H9 (cell line): Measurements from ENCODE around the gene SLC35B4. TPM values are rescaled to one million over a fixed set of nuclear protein-coding genes. Genes with fewer than 3 reads are reported as not detected.

ENCODE experiments used
- DNase-seq: peaks from one replicate; pipeline ENCODE4 v3.0.0-alpha.2; 2017
- H2AFZ ChIP-seq: one replicate; pipeline ENCODE4 v1.6.1; 2013; ENCODE audit warnings: mild to moderate bottlenecking, low read length, control low read depth, moderate library complexity
- H2AK5ac ChIP-seq: 2 replicates; pipeline ENCODE4 v1.6.1; 2013; ENCODE audit warnings: low read length, control low read depth, mixed read lengths; ENCODE audit not compliant: insufficient read length
- H2BK120ac ChIP-seq: one replicate; pipeline ENCODE4 v1.6.1; 2013; ENCODE audit warnings: low read depth, mild to moderate bottlenecking, low read length, control low read depth, inconsistent platforms; ENCODE audit not compliant: poor library complexity, severe bottlenecking
- H2BK12ac ChIP-seq: 2 replicates; pipeline ENCODE4 v1.6.1; 2013; ENCODE audit warnings: low read length, control low read depth, mixed read lengths, low read depth; ENCODE audit not compliant: insufficient read length
- H2BK15ac ChIP-seq: 2 replicates; pipeline ENCODE4 v1.6.1; 2013; ENCODE audit warnings: low read depth, low read length, control low read depth
- H2BK20ac ChIP-seq: one replicate; pipeline ENCODE4 v1.6.1; 2013; ENCODE audit warnings: low read depth, mild to moderate bottlenecking, low read length, control low read depth, inconsistent platforms; ENCODE audit not compliant: poor library complexity, severe bottlenecking
- H2BK5ac ChIP-seq: 2 replicates; pipeline ENCODE4 v1.6.1; 2013; ENCODE audit warnings: low read length, control low read depth, mixed read lengths; ENCODE audit not compliant: insufficient read length
- H3K14ac ChIP-seq: 2 replicates; pipeline ENCODE4 v1.6.1; 2013; ENCODE audit warnings: low read length, control low read depth; ENCODE audit not compliant: insufficient read depth
- H3K18ac ChIP-seq: 2 replicates; pipeline ENCODE4 v1.6.1; 2013; ENCODE audit warnings: low read depth, mild to moderate bottlenecking, mixed read lengths, low read length, control low read depth; ENCODE audit not compliant: insufficient read length
- H3K23ac ChIP-seq: 2 replicates; pipeline ENCODE4 v1.6.1; 2013; ENCODE audit warnings: low read length, control low read depth, mixed read lengths, low read depth; ENCODE audit not compliant: insufficient read length
- H3K23me2 ChIP-seq: 2 replicates; pipeline ENCODE4 v1.6.1; 2013; ENCODE audit warnings: low read depth, mild to moderate bottlenecking, mixed read lengths, low read length, control low read depth; ENCODE audit not compliant: insufficient read length, poor library complexity, severe bottlenecking
- H3K27ac ChIP-seq: 2 replicates; pipeline ENCODE4 v1.5.1; 2013; ENCODE audit warnings: low read length, control low read depth, mixed read lengths, low read depth; ENCODE audit not compliant: insufficient read length
- H3K27me3 ChIP-seq: 2 replicates; pipeline ENCODE4 v1.6.1; 2013; ENCODE audit warnings: low read length, control low read depth, inconsistent platforms; ENCODE audit not compliant: insufficient read depth
- H3K4ac ChIP-seq: 2 replicates; pipeline ENCODE4 v1.6.1; 2013; ENCODE audit warnings: low read depth, mild to moderate bottlenecking, control low read depth, inconsistent platforms, low read length, moderate library complexity
- H3K4me1 ChIP-seq: 2 replicates; pipeline ENCODE4 v1.6.1; 2013; ENCODE audit warnings: low read length, control low read depth, inconsistent platforms; ENCODE audit not compliant: insufficient read depth
- H3K4me2 ChIP-seq: 2 replicates; pipeline ENCODE4 v1.6.1; 2013; ENCODE audit warnings: low read length, control low read depth, mixed read lengths; ENCODE audit not compliant: insufficient read length, insufficient read depth
- H3K56ac ChIP-seq: 2 replicates; pipeline ENCODE4 v1.6.1; 2013; ENCODE audit warnings: low read depth, mild to moderate bottlenecking, mixed read lengths, low read length, control low read depth; ENCODE audit not compliant: insufficient read length
- H3K79me1 ChIP-seq: 2 replicates; pipeline ENCODE4 v1.6.1; 2013; ENCODE audit warnings: low read depth, mild to moderate bottlenecking, moderate library complexity, low read length, control low read depth, inconsistent platforms; ENCODE audit not compliant: insufficient read depth, poor library complexity, severe bottlenecking
- H3K79me2 ChIP-seq: 2 replicates; pipeline ENCODE4 v1.6.1; 2013; ENCODE audit warnings: low read length, control low read depth, inconsistent platforms; ENCODE audit not compliant: insufficient read depth
- H3K9ac ChIP-seq: 2 replicates; pipeline ENCODE4 v1.6.1; 2013; ENCODE audit warnings: low read length, control low read depth, mixed read lengths; ENCODE audit not compliant: insufficient read length; ENCODE audit errors: extremely low read depth
- H3K9me3 ChIP-seq: one replicate; pipeline ENCODE4 v1.6.1; 2013; ENCODE audit warnings: low read depth, low read length, inconsistent platforms; ENCODE audit not compliant: control insufficient read depth
- H3T11ph ChIP-seq: one replicate; pipeline ENCODE4 v1.6.1; 2013; ENCODE audit warnings: mild to moderate bottlenecking, low read length, control low read depth, inconsistent platforms
- H4K20me1 ChIP-seq: one replicate; pipeline ENCODE4 v1.6.1; 2013; ENCODE audit not compliant: control insufficient read depth, insufficient read length, insufficient read depth
- H4K5ac ChIP-seq: 2 replicates; pipeline ENCODE4 v1.6.1; 2013; ENCODE audit warnings: low read depth, mild to moderate bottlenecking, mixed read lengths, low read length, control low read depth; ENCODE audit not compliant: insufficient read length
- H4K8ac ChIP-seq: replicated peaks from 2 replicates; pipeline ENCODE4 v1.6.1; 2013; ENCODE audit warnings: low read length, control low read depth, mixed read lengths, low read depth; ENCODE audit not compliant: insufficient read length
- H4K91ac ChIP-seq: 2 replicates; pipeline ENCODE4 v1.6.1; 2013; ENCODE audit warnings: low read depth, mild to moderate bottlenecking, moderate library complexity, mixed read lengths, low read length, control low read depth; ENCODE audit not compliant: insufficient read length
- H3K27ac Mint-ChIP-seq, 3 experiments: 2 replicates in 2 of 3; 3 replicates in 1 of 3; pipeline ENCODE4 v1.8.0; 2020 to 2021; ENCODE audit warnings: mixed read lengths in 3 of 3, mild to moderate bottlenecking in 1 of 3, moderate library complexity in 1 of 3
- H3K27me3 Mint-ChIP-seq: 2 replicates; pipeline ENCODE4 v1.8.0; 2021; ENCODE audit warnings: low read depth, mild to moderate bottlenecking, moderate library complexity, mixed read lengths
- H3K36me3 Mint-ChIP-seq, 3 experiments: 2 replicates in 2 of 3; 3 replicates in 1 of 3; pipeline ENCODE4 v1.8.0; 2020 to 2021; ENCODE audit warnings: low read depth in 3 of 3, mixed read lengths in 3 of 3; ENCODE audit not compliant: insufficient read depth in 1 of 3
- H3K4me1 Mint-ChIP-seq, 2 experiments: 2 replicates each; pipeline ENCODE4 v1.8.0; 2020; ENCODE audit warnings: mixed read lengths in 2 of 2
- H3K4me3 Mint-ChIP-seq, 2 experiments: 2 replicates in 1 of 2; 3 replicates in 1 of 2; pipeline ENCODE4 v1.8.0; 2020 to 2021; ENCODE audit warnings: mild to moderate bottlenecking in 2 of 2, mixed read lengths in 2 of 2, moderate library complexity in 1 of 2
- H3K9me3 Mint-ChIP-seq, 2 experiments: 2 replicates in 1 of 2; 3 replicates in 1 of 2; pipeline ENCODE4 v1.8.0; 2020; ENCODE audit warnings: mild to moderate bottlenecking in 2 of 2, mixed read lengths in 2 of 2, moderate library complexity in 1 of 2
- CTCF ChIP-seq: fragments of 200-600 bp; sonication (generic); conservative IDR thresholded peaks from 3 replicates; pipeline ENCODE4 v1.8.0; 2021; ENCODE audit warnings: antibody characterized with exemption, mild to moderate bottlenecking
- WGBS: extraction: QIAGEN DNeasy Blood & Tissue Kit; methylation state at CpG from one replicate; pipeline ENCODE4 v1.1.7; 2013; ENCODE audit warnings: missing lambda C conversion rate, low lambda C conversion rate, mixed read lengths; ENCODE audit not compliant: insufficient read length; ENCODE audit errors: extremely low coverage; 5-methylcytosine and 5-hydroxymethylcytosine counted together
- total RNA-seq: library from RNA; stranded (reverse); gene quantifications from 2 replicates; pipeline ENCODE4 v1.2.1, GENCODE V29; 2021

Gene SLC35B4
- total RNA-seq, 1 experiment from 2014 or later, result 33.4 TPM

GRCh38 chr7:134300988-134301387 is 15.7 kb downstream of the SLC35B4 start:
- Histone ChIP-seq H3K23ac (no peak overlapping the region), H3K9me3 (no peaks in the 10 kb centered on the region), H3K4me1 (no peaks in the 10 kb centered on the region), H2AK5ac (no peak overlapping the region), H3K9ac (no peak overlapping the region), H3T11ph (no peak overlapping the region), H2BK5ac (no peak overlapping the region), H3K23me2 (no peaks in the 10 kb centered on the region), H3K27me3 (no peaks in the 10 kb centered on the region), H2BK15ac (no peak overlapping the region), H2AFZ (no peak overlapping the region), H3K79me1 (no peaks in the 10 kb centered on the region), H3K18ac (no peak overlapping the region), H3K4ac (no peak overlapping the region), H3K56ac (no peak overlapping the region), H4K8ac (no peak overlapping the region), H2BK20ac (no peak overlapping the region), H3K27ac (no peak overlapping the region), H3K14ac (no peak overlapping the region), H4K20me1 (no peaks in the 10 kb centered on the region), H3K79me2 (no peaks in the 10 kb centered on the region), H2BK12ac (no peak overlapping the region), H4K5ac (no peak overlapping the region), H3K4me2 (no peak overlapping the region), H2BK120ac (no peak overlapping the region), H4K91ac (no peak overlapping the region)
- no peaks in the 10 kb centered on the region for H3K9me3 Mint-ChIP-seq
- no peak for TF ChIP-seq CTCF
- no peak overlapping the region for H3K4me3 Mint-ChIP-seq
- H3K36me3 Mint-ChIP-seq, result peaks cover 19 to 66% (median 50%) of the 10 kb centered on the region in 3 experiments; a peak in 6 of 7 replicates
- H3K27me3 Mint-ChIP-seq, result no peaks in the 10 kb centered on the region
- peak overlapping the region in 2 of 3 experiments; percentile 17 to 39; a peak in 1 of 7 replicates for H3K27ac Mint-ChIP-seq
- WGBS, result no CpG with 5 or more reads among the region's 2 CpGs
- H3K4me1 Mint-ChIP-seq, result peaks cover 8% of the 10 kb centered on the region in 2 experiments
- no peak for DNase-seq
